SHP77 treated with DMSO at 0.1 percent for 48 hours (cell line): ENCODE data around the gene SLC9A2.

ENCODE experiments used
- DNase-seq: peaks from one replicate; lab custom pipeline; 2025; lab: John Stamatoyannopoulos, UW

Gene SLC9A2, protein sequence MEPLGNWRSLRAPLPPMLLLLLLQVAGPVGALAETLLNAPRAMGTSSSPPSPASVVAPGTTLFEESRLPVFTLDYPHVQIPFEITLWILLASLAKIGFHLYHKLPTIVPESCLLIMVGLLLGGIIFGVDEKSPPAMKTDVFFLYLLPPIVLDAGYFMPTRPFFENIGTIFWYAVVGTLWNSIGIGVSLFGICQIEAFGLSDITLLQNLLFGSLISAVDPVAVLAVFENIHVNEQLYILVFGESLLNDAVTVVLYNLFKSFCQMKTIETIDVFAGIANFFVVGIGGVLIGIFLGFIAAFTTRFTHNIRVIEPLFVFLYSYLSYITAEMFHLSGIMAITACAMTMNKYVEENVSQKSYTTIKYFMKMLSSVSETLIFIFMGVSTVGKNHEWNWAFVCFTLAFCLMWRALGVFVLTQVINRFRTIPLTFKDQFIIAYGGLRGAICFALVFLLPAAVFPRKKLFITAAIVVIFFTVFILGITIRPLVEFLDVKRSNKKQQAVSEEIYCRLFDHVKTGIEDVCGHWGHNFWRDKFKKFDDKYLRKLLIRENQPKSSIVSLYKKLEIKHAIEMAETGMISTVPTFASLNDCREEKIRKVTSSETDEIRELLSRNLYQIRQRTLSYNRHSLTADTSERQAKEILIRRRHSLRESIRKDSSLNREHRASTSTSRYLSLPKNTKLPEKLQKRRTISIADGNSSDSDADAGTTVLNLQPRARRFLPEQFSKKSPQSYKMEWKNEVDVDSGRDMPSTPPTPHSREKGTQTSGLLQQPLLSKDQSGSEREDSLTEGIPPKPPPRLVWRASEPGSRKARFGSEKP

DNA sequence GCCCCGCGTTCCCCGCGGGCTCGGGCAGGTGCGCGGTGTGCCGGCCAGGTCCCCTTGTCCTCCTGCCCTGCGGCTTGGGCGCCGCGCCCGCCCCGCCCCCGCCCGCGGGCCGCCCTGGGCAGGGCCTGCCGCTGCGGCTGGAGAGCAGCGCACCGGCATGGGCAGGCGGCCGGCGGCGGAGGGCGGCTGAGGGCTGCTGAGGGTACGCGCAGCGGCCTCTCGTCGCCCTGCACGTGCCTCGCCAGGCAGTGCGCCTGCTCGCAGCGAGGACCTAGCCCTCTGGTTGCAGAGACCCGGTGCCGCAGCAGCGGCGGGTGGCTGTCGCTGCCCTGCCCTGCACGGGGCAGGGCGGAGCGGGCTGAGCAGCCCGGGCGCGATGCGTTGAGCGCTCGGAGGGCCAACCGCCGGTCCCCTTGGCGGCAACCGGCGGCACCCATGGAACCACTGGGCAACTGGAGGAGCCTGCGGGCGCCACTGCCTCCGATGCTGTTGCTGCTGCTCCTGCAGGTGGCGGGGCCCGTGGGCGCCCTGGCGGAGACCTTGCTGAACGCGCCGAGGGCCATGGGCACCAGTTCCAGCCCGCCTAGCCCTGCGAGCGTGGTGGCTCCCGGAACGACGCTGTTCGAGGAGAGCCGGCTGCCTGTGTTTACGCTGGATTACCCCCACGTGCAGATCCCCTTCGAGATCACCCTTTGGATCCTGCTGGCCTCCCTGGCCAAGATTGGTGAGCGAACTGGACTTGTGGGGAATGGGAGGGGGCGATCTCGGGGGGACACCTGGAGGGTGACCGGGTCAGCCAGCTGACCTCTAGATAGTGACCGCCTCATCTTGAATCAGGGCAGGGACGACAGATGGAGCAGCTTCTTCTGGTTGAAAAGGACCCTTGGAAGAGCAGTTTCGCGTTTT is at the start of gene SLC9A2:
SLC9A2 (plus strand) TSS at position 140 of the 906 bp plus-strand sequence; CDS start at position 436, 296 bp downstream.
- DNase-seq: no peak

- no peak for DNase-seq
Measured at GRCh38 chr2:102575888-102576287, 43.5 kb upstream of the SLC9A2 start.

DNA sequence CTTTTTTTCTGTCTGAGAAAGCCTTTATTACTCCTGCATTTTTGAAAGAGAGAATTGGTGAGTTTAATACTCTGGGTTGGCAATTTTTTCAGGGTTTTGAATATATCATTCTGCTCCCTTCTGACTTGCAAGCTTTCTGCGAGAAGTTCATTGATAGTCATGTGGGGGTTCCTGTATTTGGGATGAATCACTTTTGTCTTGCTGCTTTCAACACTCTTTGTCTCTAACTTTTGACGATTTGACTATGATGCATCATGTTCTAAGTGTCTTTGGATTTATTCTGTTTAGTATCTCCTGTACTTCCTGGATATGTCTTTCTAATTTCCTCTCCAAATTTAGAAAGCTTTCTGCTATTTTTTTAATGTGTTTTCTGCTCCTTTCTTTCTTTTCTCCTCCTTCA is 41.0 kb upstream of the SLC9A2 start:
- no peak for DNase-seq

GRCh38 chr2:102581911-102582310 is 37.4 kb upstream of the SLC9A2 start:
- no peak for DNase-seq

DNA sequence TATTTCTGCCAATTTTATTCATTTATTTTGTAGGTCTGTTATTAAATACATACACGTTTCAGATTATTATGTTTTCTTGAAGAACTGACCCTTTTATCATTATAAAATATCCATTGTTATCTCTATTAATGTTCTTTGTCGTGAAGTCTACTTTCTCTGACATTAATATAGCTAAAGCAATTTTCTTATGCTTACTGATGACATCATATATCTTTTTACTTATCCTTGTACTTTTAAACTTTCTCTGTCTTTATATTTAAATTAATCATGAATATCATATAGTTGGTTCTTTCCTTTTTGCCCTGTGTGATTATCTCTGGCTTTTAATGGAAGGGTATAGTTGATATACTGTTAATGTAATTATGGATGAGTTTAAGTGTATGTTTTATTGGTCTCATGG is 36.5 kb upstream of the SLC9A2 start:
- no peak for DNase-seq

DNA sequence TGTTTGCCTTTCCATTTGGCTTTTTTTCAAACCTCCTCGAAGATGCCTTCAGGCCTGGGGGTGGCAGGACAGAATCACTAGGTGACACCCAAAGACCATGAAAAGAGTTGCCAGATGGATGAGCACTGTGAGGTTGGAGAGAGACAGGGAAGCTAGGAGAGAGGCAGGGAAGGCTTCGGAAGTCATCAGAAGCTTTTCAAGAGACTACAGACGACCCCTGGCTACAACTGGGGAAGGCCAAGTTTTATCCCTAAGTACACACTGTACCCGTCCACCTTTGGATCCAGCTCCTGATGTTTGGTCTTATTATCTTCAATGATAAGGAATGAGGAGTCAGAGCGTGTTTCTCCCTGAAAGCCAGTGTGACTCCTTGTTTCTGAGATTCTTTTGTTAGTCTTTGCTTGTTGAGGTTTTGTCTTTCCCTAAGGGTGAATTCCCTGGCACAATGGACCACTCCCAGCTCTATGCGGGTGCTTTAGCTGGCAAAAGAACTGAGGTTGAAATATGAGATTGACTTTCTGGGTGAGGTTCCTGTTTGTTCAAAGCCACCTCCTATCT is 33.4 kb upstream of the SLC9A2 start:
- no peak for DNase-seq

DNA sequence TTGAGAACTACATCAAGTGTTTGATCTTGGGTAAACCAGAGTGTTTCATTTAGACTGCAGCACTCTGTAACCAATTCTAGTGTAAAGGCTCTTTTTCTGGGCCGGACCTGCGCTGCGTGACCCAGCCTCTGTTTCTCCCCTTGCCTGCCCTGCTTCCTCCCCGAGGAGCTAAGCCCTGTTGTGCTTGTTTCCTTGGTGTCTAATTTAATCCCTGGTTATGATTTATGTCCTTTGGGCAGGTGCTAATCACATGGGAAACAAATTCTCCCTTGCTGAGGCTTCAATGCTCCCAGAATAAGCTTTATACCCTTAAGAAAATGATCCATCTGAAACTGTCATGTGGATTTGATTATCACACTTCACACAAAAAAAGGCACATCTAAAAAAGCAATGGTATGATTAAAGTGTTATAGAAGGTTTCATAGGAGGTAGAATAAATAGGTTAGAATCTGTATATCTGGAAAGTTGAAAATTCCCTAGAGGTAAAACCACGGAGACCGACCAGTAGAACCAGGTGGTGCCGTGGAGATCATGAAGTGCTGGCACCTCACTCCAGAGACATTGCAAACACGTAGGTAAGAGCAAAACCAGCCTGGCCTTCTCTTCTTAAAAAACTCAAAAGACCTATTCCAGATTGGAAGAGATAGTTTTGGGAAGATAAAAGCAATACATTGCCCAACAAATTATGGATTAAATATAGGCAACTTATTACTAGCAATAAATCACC is 31.0 kb upstream of the SLC9A2 start:
- DNase-seq: no peak

- no peak for DNase-seq
Measured at GRCh38 chr2:102589444-102589843, 29.9 kb upstream of the SLC9A2 start.

GRCh38 chr2:102591491-102592045 is 27.8 kb upstream of the SLC9A2 start:
- no peak for DNase-seq

DNA sequence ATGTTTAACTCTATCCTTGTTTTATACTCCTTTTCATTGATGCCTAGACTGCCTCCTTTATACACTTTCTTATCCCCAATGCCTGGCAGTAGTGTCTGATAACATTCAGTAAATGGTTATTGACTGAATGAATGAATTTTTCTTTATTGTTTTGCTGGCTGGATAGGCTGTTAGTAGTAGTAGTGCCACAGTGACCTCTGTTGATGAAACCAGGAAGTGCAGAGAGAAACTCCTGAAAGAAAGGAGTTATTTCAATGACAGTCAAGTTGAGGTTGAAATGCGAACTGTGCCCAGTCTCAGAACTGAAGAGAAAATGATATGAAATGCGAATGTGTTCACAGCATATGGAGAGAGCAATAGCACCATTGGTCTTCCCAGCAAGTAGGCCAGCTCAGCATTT is 26.8 kb upstream of the SLC9A2 start:
- no peak for DNase-seq

GRCh38 chr2:102593516-102593915 is 25.8 kb upstream of the SLC9A2 start:
- DNase-seq: no peak

DNA sequence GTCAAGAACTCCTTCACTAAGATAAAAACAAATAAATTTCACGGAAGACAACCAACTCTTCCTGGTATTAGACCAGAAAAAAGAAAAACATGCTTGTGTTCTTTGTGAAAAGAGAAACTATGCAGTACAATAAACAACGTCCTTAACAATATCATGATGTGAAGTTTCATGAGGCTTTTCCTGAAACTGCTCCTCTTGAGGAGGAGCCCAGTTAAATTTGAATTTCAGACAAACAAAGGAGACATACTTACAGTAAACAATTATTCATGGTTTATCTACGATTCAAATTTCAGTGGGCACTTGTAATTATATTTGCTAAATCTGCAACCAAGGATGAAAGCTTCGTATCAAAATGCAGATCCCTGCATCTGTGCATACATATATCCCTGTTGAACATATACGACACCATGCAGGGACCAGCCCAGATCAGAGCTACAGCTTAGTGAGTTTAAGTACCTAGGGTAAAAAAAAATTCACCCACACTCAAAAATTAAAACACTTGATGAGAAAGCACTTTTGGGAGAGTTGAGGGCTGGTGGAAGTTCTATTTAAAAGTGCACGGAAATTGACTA is 24.8 kb upstream of the SLC9A2 start:
- no peak for DNase-seq

- DNase-seq: no peak
Measured at GRCh38 chr2:102597788-102598187, 21.6 kb upstream of the SLC9A2 start.

DNA sequence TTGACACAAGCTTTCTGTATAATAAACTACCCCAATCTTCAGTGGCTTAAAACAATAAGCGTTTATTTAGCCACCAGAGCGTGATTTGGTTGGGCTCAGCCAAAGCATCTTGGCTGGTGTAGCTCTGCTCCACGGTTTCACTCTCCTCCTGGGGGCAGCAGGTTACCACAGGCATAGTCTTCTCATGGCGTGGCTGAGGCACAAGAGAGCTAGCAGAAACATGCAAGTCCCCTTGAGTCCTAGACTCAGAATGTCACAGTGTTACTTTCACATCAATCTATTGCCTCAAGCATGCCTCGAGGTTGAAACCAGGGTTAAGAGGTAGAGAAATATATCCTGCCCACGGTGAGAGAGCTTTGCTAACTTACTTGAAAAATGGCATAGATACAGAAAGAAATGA is 19.9 kb upstream of the SLC9A2 start:
- no peak for DNase-seq

- DNase-seq: no peak
Measured at GRCh38 chr2:102601730-102602129, 17.6 kb upstream of the SLC9A2 start.

GRCh38 chr2:102603904-102604303 is 15.4 kb upstream of the SLC9A2 start:
- DNase-seq: no peak

- DNase-seq: peak; percentile 24
Measured at GRCh38 chr2:102604769-102605168, 14.6 kb upstream of the SLC9A2 start.

DNA sequence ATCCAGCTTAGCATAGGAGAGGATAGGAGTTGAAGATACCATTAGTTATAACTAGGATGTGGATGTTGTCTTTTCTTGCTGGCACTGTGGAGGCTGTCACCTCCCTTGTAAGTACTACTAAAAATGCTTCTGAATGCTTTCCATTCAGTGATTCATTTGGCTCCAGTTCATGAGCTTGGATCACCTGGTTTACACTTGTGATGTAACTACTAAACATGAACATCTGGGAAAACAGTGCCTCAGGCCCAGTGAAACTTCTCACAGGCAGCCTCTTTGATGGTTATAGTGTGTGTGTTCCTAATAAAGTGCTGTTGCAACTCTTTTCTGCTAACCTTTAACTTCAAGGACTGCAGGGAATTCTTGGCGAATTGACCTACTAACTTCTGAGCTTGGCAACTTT is 13.0 kb upstream of the SLC9A2 start:
- no peak for DNase-seq

GRCh38 chr2:102615620-102616436 is 3.5 kb upstream of the SLC9A2 start:
- DNase-seq: peak; percentile 46
